HG03039 (cell line): ENCODE measurements around the gene MIPEP.

Source experiments
- ATAC-seq: cut with Tn5 transposase; IDR thresholded peaks from one replicate; pipeline ENCODE4 v1.9.1; 2021; ENCODE audit warnings: mild to moderate bottlenecking, moderate library complexity; ENCODE audit not compliant: unreplicated experiment

Gene MIPEP

GRCh38 chr13:23855360-23855759 lies 33.8 kb downstream of the MIPEP start:
- no peak for ATAC-seq

- no peak for ATAC-seq
Measured at GRCh38 chr13:23852351-23852750, 36.8 kb downstream of the MIPEP start.

- no peak for ATAC-seq
Measured at GRCh38 chr13:23851106-23851505, 38.1 kb downstream of the MIPEP start.

GRCh38 chr13:23850134-23850533 lies 39.1 kb downstream of the MIPEP start:
- no peak for ATAC-seq

GRCh38 chr13:23849670-23850069 lies 39.5 kb downstream of the MIPEP start:
- ATAC-seq, result no peak

GRCh38 chr13:23848646-23849141 lies 40.5 kb downstream of the MIPEP start:
- ATAC-seq, result no peak

- no peak for ATAC-seq
Measured at GRCh38 chr13:23848019-23848418, 41.2 kb downstream of the MIPEP start.

- ATAC-seq, result no peak
Measured at GRCh38 chr13:23847497-23847896, 41.7 kb downstream of the MIPEP start.

GRCh38 chr13:23845105-23845725 lies 44.0 kb downstream of the MIPEP start:
- no peak for ATAC-seq

GRCh38 chr13:23844132-23844531 lies 45.1 kb downstream of the MIPEP start:
- no peak for ATAC-seq

- ATAC-seq, result no peak
Measured at GRCh38 chr13:23843436-23843835, 45.8 kb downstream of the MIPEP start.

GRCh38 chr13:23842406-23842805 lies 46.8 kb downstream of the MIPEP start:
- ATAC-seq, result no peak

- no peak for ATAC-seq
Measured at GRCh38 chr13:23833733-23834611, 55.2 kb downstream of the MIPEP start.

GRCh38 chr13:23828866-23829265 lies 60.3 kb downstream of the MIPEP start:
- ATAC-seq, result no peak

GRCh38 chr13:23828086-23828485 lies 61.1 kb downstream of the MIPEP start:
- ATAC-seq, result no peak

- ATAC-seq, result no peak
Measured at GRCh38 chr13:23825179-23825578, 64.0 kb downstream of the MIPEP start.

- ATAC-seq, result no peak
Measured at GRCh38 chr13:23824371-23824770, 64.8 kb downstream of the MIPEP start.

GRCh38 chr13:23822252-23822824 lies 66.9 kb downstream of the MIPEP start:
- ATAC-seq, result no peak

- ATAC-seq, result no peak
Measured at GRCh38 chr13:23820530-23820929, 68.7 kb downstream of the MIPEP start.

GRCh38 chr13:23817830-23818229 lies 71.4 kb downstream of the MIPEP start:
- ATAC-seq, result no peak

GRCh38 chr13:23817136-23817535 lies 72.1 kb downstream of the MIPEP start:
- ATAC-seq, result no peak

GRCh38 chr13:23813635-23814034 lies 75.6 kb downstream of the MIPEP start:
- ATAC-seq, result no peak
